Lower leg skin (tissue), 3 donors: ENCODE data around the gene EIF5.

Experiments
- POLR2A ChIP-seq, 2 donors: fragments of 450-650 bp; IDR thresholded peaks; one replicate each; pipeline ENCODE4 v1.6.1; 2016 to 2017; ENCODE audit warnings: antibody characterized with exemption in 2 of 2, mild to moderate bottlenecking in 1 of 2, moderate library complexity in 1 of 2
- TF ChIP-seq, protein P1 (sequence below), 3 donors: fragments of 450-650 bp; IDR thresholded peaks; one replicate each; pipeline ENCODE4 v1.5.1; 2016; ENCODE audit warnings: antibody characterized with exemption in 3 of 3, mild to moderate bottlenecking in 3 of 3, moderate library complexity in 2 of 3

DNA sequence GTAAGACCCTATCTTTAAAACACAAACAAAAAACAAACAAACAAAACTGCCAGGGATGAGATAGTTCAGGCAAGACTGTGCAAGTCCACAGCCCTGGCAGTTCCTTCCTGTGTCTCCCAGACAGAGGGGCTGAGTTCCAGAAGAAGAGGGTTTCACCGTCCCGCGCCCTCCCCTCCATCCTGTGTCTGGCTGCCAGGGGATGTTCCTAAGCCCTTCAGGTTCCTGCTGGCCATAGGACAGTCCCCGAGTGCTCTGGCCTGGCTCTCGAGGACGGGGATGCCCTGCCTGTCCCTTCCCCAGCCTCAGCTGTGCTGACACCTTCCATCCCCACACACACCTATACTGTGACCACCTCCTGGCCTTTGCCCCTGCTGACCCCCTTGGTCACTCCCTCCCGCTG is 40.6 kb upstream of the EIF5 start:
- TF ChIP-seq, protein P1, sequence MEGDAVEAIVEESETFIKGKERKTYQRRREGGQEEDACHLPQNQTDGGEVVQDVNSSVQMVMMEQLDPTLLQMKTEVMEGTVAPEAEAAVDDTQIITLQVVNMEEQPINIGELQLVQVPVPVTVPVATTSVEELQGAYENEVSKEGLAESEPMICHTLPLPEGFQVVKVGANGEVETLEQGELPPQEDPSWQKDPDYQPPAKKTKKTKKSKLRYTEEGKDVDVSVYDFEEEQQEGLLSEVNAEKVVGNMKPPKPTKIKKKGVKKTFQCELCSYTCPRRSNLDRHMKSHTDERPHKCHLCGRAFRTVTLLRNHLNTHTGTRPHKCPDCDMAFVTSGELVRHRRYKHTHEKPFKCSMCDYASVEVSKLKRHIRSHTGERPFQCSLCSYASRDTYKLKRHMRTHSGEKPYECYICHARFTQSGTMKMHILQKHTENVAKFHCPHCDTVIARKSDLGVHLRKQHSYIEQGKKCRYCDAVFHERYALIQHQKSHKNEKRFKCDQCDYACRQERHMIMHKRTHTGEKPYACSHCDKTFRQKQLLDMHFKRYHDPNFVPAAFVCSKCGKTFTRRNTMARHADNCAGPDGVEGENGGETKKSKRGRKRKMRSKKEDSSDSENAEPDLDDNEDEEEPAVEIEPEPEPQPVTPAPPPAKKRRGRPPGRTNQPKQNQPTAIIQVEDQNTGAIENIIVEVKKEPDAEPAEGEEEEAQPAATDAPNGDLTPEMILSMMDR (IDR thresholded peaks at IDR 0.05): no peak
- no peak for TF ChIP-seq POLR2A (IDR thresholded peaks at IDR 0.05)
